GM12878 (cell line): ENCODE measurements around the gene FADS1. TPM values are rescaled to one million over a fixed set of nuclear protein-coding genes. Genes with fewer than 3 reads are reported as not detected.

ENCODE experiments used
- ATAC-seq: fragments of 200-7000 bp; cut with Tn5 transposase; 3 replicates; pipeline ENCODE4 v1.9.1; 2020; ENCODE audit warnings: mild to moderate bottlenecking, moderate library complexity
- BruUV-seq: library from RNA; stranded (reverse); fragments of 400-500 nt; replicated peaks from 2 replicates; lab custom pipeline; 2021; lab: Mats Ljungman, UMichigan
- CTCF ChIA-PET: fragments of 300-600 bp; sonication (Branson Sonifier 250); formaldehyde crosslinking; extraction: SDS; loops from one replicate; lab custom pipeline; 2021; ENCODE audit warnings: inconsistent platforms; lab: Yijun Ruan, JAX
- POLR2A ChIA-PET: fragments of 350-600 bp; formaldehyde crosslinking; extraction: SDS; loops from one replicate; lab custom pipeline; 2021; ENCODE audit warnings: inconsistent platforms; lab: Charles Lee
- RAD21 ChIA-PET: fragments of 300-600 bp; sonication (Branson Sonifier 250); formaldehyde crosslinking; loops from one replicate; lab custom pipeline; 2023; ENCODE audit warnings: antibody characterized with exemption; ENCODE audit not compliant: unreplicated experiment; lab: Charles Lee
- SMC1A ChIA-PET: fragments of 300-600 bp; sonication (Branson Sonifier 250); formaldehyde crosslinking; loops from one replicate; lab custom pipeline; 2023; ENCODE audit not compliant: unreplicated experiment, uncharacterized antibody; lab: Charles Lee
- DNase-seq: peaks from one replicate; pipeline ENCODE4 v3.0.0-alpha.2; 2011; ENCODE audit warnings: low read depth, low spot score
- FAIRE-seq: peaks from 3 replicates; lab custom pipeline; 2011; peaks lifted over from hg19 to GRCh38; lab: Jason Lieb, UNC
- H2AFZ ChIP-seq: 2 replicates; pipeline ENCODE4 v1.6.0; 2011; ENCODE audit warnings: low read depth, low read length, control low read depth; ENCODE audit not compliant: control insufficient read depth
- H3K27ac ChIP-seq: 2 replicates; pipeline ENCODE4 v1.5.1; 2011; ENCODE audit warnings: control low read depth; ENCODE audit not compliant: control insufficient read depth, insufficient read depth
- H3K27me3 ChIP-seq, 2 experiments: replicated peaks in 1 of 2; 2 replicates each; pipeline versions ENCODE4 v1.6.0 to v1.6.1; 2011; ENCODE audit warnings: low read length in 1 of 2; ENCODE audit not compliant: control insufficient read depth in 2 of 2, insufficient read depth in 2 of 2
- H3K36me3 ChIP-seq, 2 experiments: 2 replicates each; pipeline ENCODE4 v1.5.1; 2011; ENCODE audit warnings: low read length in 1 of 2; ENCODE audit not compliant: control insufficient read depth in 2 of 2, insufficient read depth in 2 of 2
- H3K4me1 ChIP-seq: 2 replicates; pipeline ENCODE4 v1.6.1; 2011; ENCODE audit warnings: mild to moderate bottlenecking, low read length, moderate library complexity, mixed read lengths; ENCODE audit not compliant: control insufficient read depth, insufficient read depth
- H3K4me2 ChIP-seq: 2 replicates; pipeline ENCODE4 v1.6.0; 2011; ENCODE audit warnings: control low read depth; ENCODE audit not compliant: control insufficient read depth, insufficient read depth
- H3K4me3 ChIP-seq: fragments of 200-600 bp; sonication (generic); 2 replicates; pipeline ENCODE4 v1.5.1; 2016
- H3K79me2 ChIP-seq: 2 replicates; pipeline ENCODE4 v1.6.0; 2011; ENCODE audit warnings: low read length; ENCODE audit not compliant: control insufficient read depth, insufficient read depth
- H3K9ac ChIP-seq: 2 replicates; pipeline ENCODE4 v1.8.0; 2011; ENCODE audit warnings: low read length, control low read depth, mixed read lengths; ENCODE audit not compliant: control insufficient read depth, insufficient read depth
- H3K9me3 ChIP-seq: replicated peaks from 3 replicates; pipeline ENCODE4 v1.5.1; 2011; ENCODE audit warnings: mild to moderate bottlenecking, low read length; ENCODE audit not compliant: control insufficient read depth, insufficient read depth
- H4K20me1 ChIP-seq: 2 replicates; pipeline ENCODE4 v1.6.0; 2011; ENCODE audit not compliant: control insufficient read depth, insufficient read depth
- BHLHE40 ChIP-seq, 2 experiments: fragments of 450-650 bp in 1 of 2; IDR thresholded peaks; 2 replicates each; pipeline ENCODE4 v1.6.1; 2011 to 2017; ENCODE audit warnings: low read depth in 2 of 2, borderline replicate concordance in 1 of 2, improper control_type of control experiment in 1 of 2, low read length in 1 of 2, mild to moderate bottlenecking in 1 of 2
- BMI1 ChIP-seq: fragments of 450-650 bp; IDR thresholded peaks from 2 replicates; pipeline ENCODE4 v1.6.1; 2016; ENCODE audit warnings: mild to moderate bottlenecking, moderate library complexity, borderline replicate concordance
- CHD4 ChIP-seq: fragments of 200-600 bp; sonication (generic); IDR thresholded peaks from 2 replicates; pipeline ENCODE4 v1.6.1; 2016; ENCODE audit warnings: mild to moderate bottlenecking
- EP300 ChIP-seq, 2 experiments: fragments of 150-350 bp in 1 of 2; IDR thresholded peaks; 2 replicates each; pipeline ENCODE4 v1.6.1; 2011 to 2012; ENCODE audit warnings: low read depth in 2 of 2, low read length in 2 of 2, borderline replicate concordance in 1 of 2, improper control_type of control experiment in 1 of 2, inconsistent platforms in 1 of 2; ENCODE audit not compliant: control insufficient read depth in 1 of 2
- MEF2A ChIP-seq: IDR thresholded peaks from 2 replicates; pipeline ENCODE4 v1.6.1; 2011; ENCODE audit warnings: low read depth, mild to moderate bottlenecking, low read length, moderate library complexity; ENCODE audit not compliant: insufficient read depth
- NKRF ChIP-seq: fragments of 450-650 bp; conservative IDR thresholded peaks from 2 replicates; pipeline ENCODE4 v1.6.1; 2017; ENCODE audit warnings: mild to moderate bottlenecking, moderate library complexity
- RELA ChIP-seq: fragments of 450-650 bp; IDR thresholded peaks from 2 replicates; pipeline ENCODE4 v1.8.0; 2014; ENCODE audit warnings: borderline replicate concordance; ENCODE audit not compliant: partially characterized antibody
- RFX5 ChIP-seq: IDR thresholded peaks from 2 replicates; pipeline ENCODE4 v1.6.1; 2011; ENCODE audit warnings: low read depth, low read length, improper control_type of control experiment
- WGBS: methylation state at CpG from one replicate; pipeline ENCODE4 v1.1.6; 2016; ENCODE audit warnings: low lambda C conversion rate; ENCODE audit not compliant: insufficient replicate concordance, insufficient coverage; ENCODE audit errors: missing lambda C conversion rate; 5-methylcytosine and 5-hydroxymethylcytosine counted together
- in situ Hi-C: fragments of 300-500 bp; cut with MboI; formaldehyde crosslinking; loops from 9 replicates; pipeline ENCODE4 v1.14.3; 2018; ENCODE audit warnings: mixed read lengths
- intact Hi-C: fragments of 100-400 bp; cut with micrococcal nuclease; formaldehyde crosslinking; loops from one replicate; pipeline ENCODE4 v1.14.2; 2022; ENCODE audit not compliant: unreplicated experiment
- polyA plus RNA-seq, 11 experiments: library from polyadenylated mRNA; depleted of rRNA in 4 of 11; unstranded in 6 of 11; stranded (reverse) in 5 of 11; fragments of >200 nt; fragmentation: Nextera tagmentation in 4 of 11; fragmentation: Illumina TruSeq in 1 of 11; extraction: Ambion mirVana in 4 of 11; extraction: Trizol in 1 of 11; gene quantifications; 1 replicate in 1 of 11; 2 replicates in 10 of 11; pipeline versions ENCODE4 v1.2.1 to v1.2.3, GENCODE V29; 2011 to 2016; ENCODE audit warnings: inconsistent platforms in 2 of 11, missing spikeins in 2 of 11, low read depth in 1 of 11
- total RNA-seq, 4 experiments: library from RNA; depleted of rRNA in 3 of 4; stranded (reverse); fragments of >200 nt in 3 of 4; fragmentation: Illumina TruSeq in 1 of 4; extraction: Trizol in 1 of 4; gene quantifications; 2 replicates each; pipeline versions ENCODE4 v1.2.1 to v1.2.3, GENCODE V29; 2013 to 2021
- TF ChIP-seq, protein P1 (sequence below): IDR thresholded peaks from 2 replicates; pipeline ENCODE4 v1.6.1; 2011; ENCODE audit warnings: mild to moderate bottlenecking, low read depth, low read length, moderate library complexity; ENCODE audit not compliant: insufficient replicate concordance

FADS1 gene
- total and polyA plus RNA-seq, 10 of the 15 experiments (the other 5 are each of a cell fraction or from before 2014, with no cell fraction given), result 8.8 to 73.9 (median 39.0) TPM

GRCh38 chr11:61775606-61776554 lies 40.9 kb downstream of the FADS1 start:
- intact Hi-C loops, result loop anchor here (1.0 kb wide), 1 partner anchor 29 kb away; no protein-coding TSS in a partner anchor
- FAIRE-seq, result no peak
- ChIA-PET RAD21 (interaction anchor here (0.5 to 2.5 kb wide), 3 partner anchors 23 to 908 kb away, joined by 3 to 15 read pairs (median 5); partner anchors contain the start of genes MYRF and ZP1), SMC1A (interaction anchor here (0.7 to 2.6 kb wide), 4 partner anchors 11 to 95 kb away, joined by 3 to 8 read pairs (median 5); no protein-coding TSS in a partner anchor), CTCF (interaction anchor here (0.9 to 7.5 kb wide), 8 partner anchors 9 to 333 kb away, joined by 3 to 88 read pairs (median 4); no protein-coding TSS in a partner anchor)
- Histone ChIP-seq H3K27me3 (no peaks in the 10 kb centered on the region), H3K9ac (no peak overlapping the region), H3K79me2 (no peaks in the 10 kb centered on the region), H2AFZ (no peak overlapping the region), H3K36me3 (no peaks in the 10 kb centered on the region), H3K27ac (no peak overlapping the region), H3K4me2 (no peak overlapping the region), H3K4me1 (no peaks in the 10 kb centered on the region; the same call in 1 of the 2 replicates), H3K9me3 (no peaks in the 10 kb centered on the region), H3K4me3 (no peak overlapping the region)
- BruUV-seq, result no TSS peak
- no peak for DNase-seq
- in situ Hi-C loops, result no loop called here
- peak in 1 of 2 experiments; percentile 45; a peak in 1 of 4 replicates for TF ChIP-seq BHLHE40 (IDR thresholded peaks at IDR 0.05; ENCODE audit: borderline replicate concordance in 1 of 2, low read depth in 2 of 2, low read length in 1 of 2)
- TF ChIP-seq CHD4, result no peak
- TF ChIP-seq, all 136 proteins: peak for 1
- H4K20me1 ChIP-seq, result no peaks in the 10 kb centered on the region
- WGBS, result 64% methylated on average over 17 of the region's 20 CpGs
- no peak for ATAC-seq
- POLR2A ChIA-PET, result interaction anchor here (0.5 to 1.9 kb wide), 2 partner anchors 8 to 28 kb away, joined by 5 to 6 read pairs; no protein-coding TSS in a partner anchor

GRCh38 chr11:61775106-61775505 lies 41.7 kb downstream of the FADS1 start:
- in situ Hi-C loops, result no loop called here
- no peaks in the 10 kb centered on the region for H3K79me2 ChIP-seq
- H3K27me3 ChIP-seq, result no peaks in the 10 kb centered on the region
- CTCF ChIA-PET, result interaction anchor here (0.9 to 7.5 kb wide), 8 partner anchors 9 to 333 kb away, joined by 3 to 88 read pairs (median 4); no protein-coding TSS in a partner anchor
- 65% methylated on average over 6 of the region's 6 CpGs for WGBS
- no peak for DNase-seq
- H4K20me1 ChIP-seq, result no peaks in the 10 kb centered on the region
- no peak overlapping the region for H2AFZ ChIP-seq
- no peak overlapping the region for H3K9ac ChIP-seq
- POLR2A ChIA-PET, result interaction anchor here (1.9 kb wide), 1 partner anchor 27 kb away, joined by 6 read pairs; no protein-coding TSS in a partner anchor
- RAD21 ChIA-PET, result interaction anchor here (1.4 to 2.5 kb wide), 2 partner anchors 22 to 27 kb away, joined by 5 to 15 read pairs; partner anchors contain the start of gene MYRF
- no peak overlapping the region for H3K27ac ChIP-seq
- no peak for ATAC-seq
- intact Hi-C loops, result no loop called here
- FAIRE-seq, result no peak
- no peaks in the 10 kb centered on the region; the same call in 1 of the 2 replicates for H3K4me1 ChIP-seq
- no peak overlapping the region for H3K4me3 ChIP-seq
- H3K36me3 ChIP-seq, result no peaks in the 10 kb centered on the region
- no TSS peak for BruUV-seq
- no peak overlapping the region for H3K4me2 ChIP-seq
- no peaks in the 10 kb centered on the region for H3K9me3 ChIP-seq
- SMC1A ChIA-PET, result interaction anchor here (0.7 to 2.6 kb wide), 4 partner anchors 12 to 96 kb away, joined by 3 to 8 read pairs (median 5); no protein-coding TSS in a partner anchor
- TF ChIP-seq RELA (no peak), RFX5 (no peak), MEF2A (no peak), EP300 (IDR thresholded peaks at IDR 0.05; ENCODE audit: borderline replicate concordance in 1 of 2, control insufficient read depth in 1 of 2, low read depth in 2 of 2, low read length in 2 of 2) (no peak), CHD4 (no peak), BMI1 (no peak), NKRF (no peak)
- TF ChIP-seq, protein P1, sequence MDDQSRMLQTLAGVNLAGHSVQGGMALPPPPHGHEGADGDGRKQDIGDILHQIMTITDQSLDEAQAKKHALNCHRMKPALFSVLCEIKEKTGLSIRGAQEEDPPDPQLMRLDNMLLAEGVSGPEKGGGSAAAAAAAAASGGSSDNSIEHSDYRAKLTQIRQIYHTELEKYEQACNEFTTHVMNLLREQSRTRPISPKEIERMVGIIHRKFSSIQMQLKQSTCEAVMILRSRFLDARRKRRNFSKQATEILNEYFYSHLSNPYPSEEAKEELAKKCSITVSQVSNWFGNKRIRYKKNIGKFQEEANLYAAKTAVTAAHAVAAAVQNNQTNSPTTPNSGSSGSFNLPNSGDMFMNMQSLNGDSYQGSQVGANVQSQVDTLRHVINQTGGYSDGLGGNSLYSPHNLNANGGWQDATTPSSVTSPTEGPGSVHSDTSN, result no peak
